ENCODE data around the gene SIX5. TPM values are rescaled to one million over a fixed set of nuclear protein-coding genes. Genes with fewer than 3 reads are reported as not detected.

SIX5 gene
- total and polyA plus RNA-seq, 7 donors = 7.0 to 14.5 (median 9.2) TPM

GRCh38 chr19:45766869-45767346, 2.1 kb downstream of the SIX5 start:
- 15 to 19% (median 16%) methylated on average over 18 to 24 of the region's 24 CpGs for whole genome bisulfite sequencing, 3 donors
- Histone ChIP-seq H3K4me1 (peaks cover 34% of the 10 kb centered on the region), H3K27ac (peak overlapping the region; percentile 95), H3K27me3 (ENCODE audit: insufficient read depth in 3 of 3, low read length in 2 of 3) (no peaks in the 10 kb centered on the region), H3K4me3 (peak overlapping the region; percentile 87), H3K9me3 (no peaks in the 10 kb centered on the region), H3K36me3 (ENCODE audit: insufficient read depth in 1 of 2, low read depth in 1 of 2) (peaks cover 0 to 14% of the 10 kb centered on the region in 2 donors)
- no peak for DNase-seq
- TF ChIP-seq, protein P1, sequence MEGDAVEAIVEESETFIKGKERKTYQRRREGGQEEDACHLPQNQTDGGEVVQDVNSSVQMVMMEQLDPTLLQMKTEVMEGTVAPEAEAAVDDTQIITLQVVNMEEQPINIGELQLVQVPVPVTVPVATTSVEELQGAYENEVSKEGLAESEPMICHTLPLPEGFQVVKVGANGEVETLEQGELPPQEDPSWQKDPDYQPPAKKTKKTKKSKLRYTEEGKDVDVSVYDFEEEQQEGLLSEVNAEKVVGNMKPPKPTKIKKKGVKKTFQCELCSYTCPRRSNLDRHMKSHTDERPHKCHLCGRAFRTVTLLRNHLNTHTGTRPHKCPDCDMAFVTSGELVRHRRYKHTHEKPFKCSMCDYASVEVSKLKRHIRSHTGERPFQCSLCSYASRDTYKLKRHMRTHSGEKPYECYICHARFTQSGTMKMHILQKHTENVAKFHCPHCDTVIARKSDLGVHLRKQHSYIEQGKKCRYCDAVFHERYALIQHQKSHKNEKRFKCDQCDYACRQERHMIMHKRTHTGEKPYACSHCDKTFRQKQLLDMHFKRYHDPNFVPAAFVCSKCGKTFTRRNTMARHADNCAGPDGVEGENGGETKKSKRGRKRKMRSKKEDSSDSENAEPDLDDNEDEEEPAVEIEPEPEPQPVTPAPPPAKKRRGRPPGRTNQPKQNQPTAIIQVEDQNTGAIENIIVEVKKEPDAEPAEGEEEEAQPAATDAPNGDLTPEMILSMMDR (IDR thresholded peaks at IDR 0.05) = no peak
- intact Hi-C loops (cut with DNase I) = loop anchor here in 1 of 2 donors (2.0 to 5.0 kb wide), 2 partner anchors 35 to 46 kb away; partner anchors contain the start of genes FBXO46 and MEIOSIN
- ATAC-seq = no peak

DNA sequence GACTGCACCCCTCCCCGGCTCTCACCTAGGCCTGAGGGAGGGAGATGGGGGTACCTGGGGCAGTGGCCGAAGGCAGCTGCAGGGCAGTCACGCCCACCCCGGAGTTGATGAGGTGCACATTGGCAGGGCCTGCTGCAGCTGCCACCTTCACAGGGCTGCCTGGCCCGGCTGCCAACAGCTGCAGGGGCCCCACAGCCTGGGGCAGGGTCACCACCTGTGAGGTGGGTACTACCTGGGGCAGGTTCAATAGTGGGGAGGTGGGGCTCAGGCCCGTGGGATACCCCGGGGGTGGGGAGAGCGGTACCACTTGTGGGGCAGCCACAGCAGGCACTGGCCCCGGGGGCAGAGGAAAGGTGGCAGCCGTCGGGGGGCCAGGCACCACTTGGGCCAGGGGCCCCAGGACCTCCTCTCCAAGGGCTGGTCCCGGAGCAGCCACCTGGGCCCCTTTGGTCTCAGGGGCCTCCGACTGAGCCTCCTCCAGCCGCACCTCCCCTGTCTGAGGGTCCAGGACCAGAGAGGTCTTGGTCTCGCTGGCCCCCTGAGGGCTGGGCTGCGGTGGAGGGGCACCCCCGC, 2.7 kb downstream of the SIX5 start:
- Histone ChIP-seq H3K27ac (peak overlapping the region; percentile 95), H3K4me1 (peaks cover 34% of the 10 kb centered on the region), H3K36me3 (ENCODE audit: insufficient read depth in 1 of 2, low read depth in 1 of 2) (peaks cover 0 to 8% of the 10 kb centered on the region in 2 donors), H3K9me3 (no peaks in the 10 kb centered on the region), H3K4me3 (peak overlapping the region; percentile 87), H3K27me3 (ENCODE audit: insufficient read depth in 3 of 3, low read length in 2 of 3) (no peaks in the 10 kb centered on the region)
- 56 to 57% (median 56%) methylated on average over 10 to 17 of the region's 17 CpGs for WGBS, 3 donors
- TF ChIP-seq, protein P1 (IDR thresholded peaks at IDR 0.05) = no peak
- ATAC-seq (no peak), DNase-seq (no peak)
- intact Hi-C loops (cut with DNase I) = loop anchor here in 1 of 2 donors (2.0 to 5.0 kb wide), 2 partner anchors 34 to 46 kb away; partner anchors contain the start of genes FBXO46 and MEIOSIN

GRCh38 chr19:45765702-45766295, 3.3 kb downstream of the SIX5 start:
- intact Hi-C loops (cut with DNase I) = loop anchor here in 1 of 2 donors (2.0 to 5.0 kb wide), 2 partner anchors 33 to 45 kb away; partner anchors contain the start of genes FBXO46 and MEIOSIN
- Histone ChIP-seq H3K4me3 (peak overlapping the region; percentile 87), H3K4me1 (peaks cover 34% of the 10 kb centered on the region)

DNA sequence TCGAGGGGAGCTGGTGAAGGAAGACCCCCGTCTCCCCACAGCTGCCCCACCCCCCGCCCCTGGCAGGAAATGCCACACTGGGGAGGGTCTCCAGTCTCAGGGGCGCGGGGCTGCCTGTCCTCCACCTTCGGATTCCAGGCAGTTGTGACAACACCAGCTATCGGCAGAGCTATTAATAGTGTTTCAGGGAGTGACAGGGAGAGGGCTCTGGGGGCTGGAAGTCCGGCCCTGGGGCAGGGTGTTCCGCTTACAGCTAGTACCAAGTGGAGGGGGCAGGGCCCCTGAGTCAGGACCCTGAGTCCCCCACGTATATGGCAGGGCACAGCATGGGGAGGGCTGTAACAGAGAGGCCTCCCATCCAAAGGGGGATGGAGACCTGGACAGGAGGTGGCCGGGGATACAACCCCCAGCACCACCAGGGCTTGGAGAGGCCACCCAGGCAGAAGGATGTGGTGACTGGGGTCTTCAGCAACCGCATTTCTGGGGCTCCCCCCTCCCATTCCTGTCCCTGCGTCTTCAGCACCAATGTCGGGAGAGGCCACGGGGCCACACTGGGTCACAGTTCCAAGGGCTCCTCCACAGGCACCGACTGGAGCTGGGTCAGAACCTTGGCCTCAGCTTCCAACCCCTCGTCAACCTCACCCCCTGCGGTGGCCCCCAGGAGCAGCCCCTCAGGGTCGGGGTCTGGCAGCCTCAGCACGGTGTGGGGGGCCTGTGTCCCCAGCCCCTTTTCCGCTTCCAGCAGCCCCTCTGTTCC, 3.9 kb downstream of the SIX5 start:
- Histone ChIP-seq H3K9me3 (no peaks in the 10 kb centered on the region), H3K27me3 (ENCODE audit: insufficient read depth in 3 of 3, low read length in 2 of 3) (no peaks in the 10 kb centered on the region), H3K4me3 (peak overlapping the region; percentile 4), H3K27ac (peak overlapping the region; percentile 30), H3K4me1 (peaks cover 34% of the 10 kb centered on the region), H3K36me3 (ENCODE audit: insufficient read depth in 1 of 2, low read depth in 1 of 2) (peaks cover 0 to 6% of the 10 kb centered on the region in 2 donors)
- DNase-seq (no peak), ATAC-seq (no peak)
- TF ChIP-seq, protein P1 (IDR thresholded peaks at IDR 0.05) = no peak
- WGBS, 3 donors = 53 to 63% (median 53%) methylated on average over 20 to 21 of the region's 21 CpGs
- intact Hi-C loops (cut with DNase I) = loop anchor here in 1 of 2 donors (5.0 kb wide), 1 partner anchor 33 kb away; the partner anchor contains the start of genes FBXO46 and MEIOSIN

More at GRCh38 chr19:45765702-45766295, 3.3 kb downstream of the SIX5 start:
- Histone ChIP-seq H3K27me3 (ENCODE audit: insufficient read depth in 3 of 3, low read length in 2 of 3) (no peaks in the 10 kb centered on the region), H3K27ac (peak overlapping the region; percentile 95), H3K36me3 (ENCODE audit: insufficient read depth in 1 of 2, low read depth in 1 of 2) (peaks cover 0 to 6% of the 10 kb centered on the region in 2 donors), H3K9me3 (no peaks in the 10 kb centered on the region)
- TF ChIP-seq, protein P1 (IDR thresholded peaks at IDR 0.05) = no peak
- no peak for ATAC-seq
- DNase-seq = no peak
- WGBS, 3 donors = 77 to 81% (median 78%) methylated on average over 22 to 23 of the region's 23 CpGs
